Measurements from ENCODE around the gene NKD1. TPM values are rescaled to one million over a fixed set of nuclear protein-coding genes. Genes with fewer than 3 reads are reported as not detected.

NKD1 gene
- total RNA-seq, 1 donor, result under 0.01 TPM

GRCh38 chr16:50593410-50594150, 45.4 kb downstream of the NKD1 start:
- H3K9me3 ChIP-seq (ENCODE audit: low read depth, low read length), result no peaks in the 10 kb centered on the region
- H3K4me1 ChIP-seq (ENCODE audit: insufficient read depth, low read length), result no peaks in the 10 kb centered on the region
- no peaks in the 10 kb centered on the region for H3K27me3 ChIP-seq (ENCODE audit: insufficient read depth, low read length)
- H3K4me2 ChIP-seq (ENCODE audit: insufficient read depth, low read length), result no peak overlapping the region
- no peaks in the 10 kb centered on the region for H3K79me2 ChIP-seq (ENCODE audit: insufficient read depth, low read length)
- no peak overlapping the region for H3K4me3 ChIP-seq (ENCODE audit: insufficient read depth, low read length)
- no peak overlapping the region for H2AFZ ChIP-seq (ENCODE audit: low read length)
- DNase-seq (ENCODE audit: insufficient read length, low spot score, missing footprints), result peak; percentile 57
- TF ChIP-seq CTCF (IDR thresholded peaks at IDR 0.05; ENCODE audit: extremely low read depth, low read depth, low read length), result no peak
- H3K27ac ChIP-seq (ENCODE audit: low read depth, low read length), result no peak overlapping the region
- no peaks in the 10 kb centered on the region for H3K36me3 ChIP-seq (ENCODE audit: insufficient read depth, low read length)
- H4K20me1 ChIP-seq (ENCODE audit: insufficient read depth, low read length), result no peaks in the 10 kb centered on the region

GRCh38 chr16:50594308-50595260, 46.4 kb downstream of the NKD1 start:
- TF ChIP-seq CTCF (IDR thresholded peaks at IDR 0.05; ENCODE audit: extremely low read depth, low read depth, low read length), result no peak
- no peaks in the 10 kb centered on the region for H3K4me1 ChIP-seq (ENCODE audit: insufficient read depth, low read length)
- no peaks in the 10 kb centered on the region for H4K20me1 ChIP-seq (ENCODE audit: insufficient read depth, low read length)
- DNase-seq (ENCODE audit: insufficient read length, low spot score, missing footprints), result peak; percentile 68
- no peaks in the 10 kb centered on the region for H3K27me3 ChIP-seq (ENCODE audit: insufficient read depth, low read length)
- no peak overlapping the region for H3K27ac ChIP-seq (ENCODE audit: low read depth, low read length)
- no peaks in the 10 kb centered on the region for H3K79me2 ChIP-seq (ENCODE audit: insufficient read depth, low read length)
- no peaks in the 10 kb centered on the region for H3K36me3 ChIP-seq (ENCODE audit: insufficient read depth, low read length)
- H3K4me2 ChIP-seq (ENCODE audit: insufficient read depth, low read length), result no peak overlapping the region
- H2AFZ ChIP-seq (ENCODE audit: low read length), result no peak overlapping the region
- H3K4me3 ChIP-seq (ENCODE audit: insufficient read depth, low read length), result no peak overlapping the region
- no peaks in the 10 kb centered on the region for H3K9me3 ChIP-seq (ENCODE audit: low read depth, low read length)

- Histone ChIP-seq H3K4me1 (ENCODE audit: insufficient read depth, low read length) (no peaks in the 10 kb centered on the region), H3K36me3 (ENCODE audit: insufficient read depth, low read length) (no peaks in the 10 kb centered on the region), H3K79me2 (ENCODE audit: insufficient read depth, low read length) (no peaks in the 10 kb centered on the region), H3K27ac (ENCODE audit: low read depth, low read length) (no peak overlapping the region), H3K9me3 (ENCODE audit: low read depth, low read length) (no peaks in the 10 kb centered on the region), H2AFZ (ENCODE audit: low read length) (no peak overlapping the region), H3K4me3 (ENCODE audit: insufficient read depth, low read length) (no peak overlapping the region), H4K20me1 (ENCODE audit: insufficient read depth, low read length) (no peaks in the 10 kb centered on the region), H3K27me3 (ENCODE audit: insufficient read depth, low read length) (no peaks in the 10 kb centered on the region), H3K4me2 (ENCODE audit: insufficient read depth, low read length) (no peak overlapping the region)
- peak; percentile 82 for DNase-seq (ENCODE audit: insufficient read length, low spot score, missing footprints)
- no peak for TF ChIP-seq CTCF (IDR thresholded peaks at IDR 0.05; ENCODE audit: extremely low read depth, low read depth, low read length)
Measured at GRCh38 chr16:50595859-50596258, 47.7 kb downstream of the NKD1 start.
